ENCODE data around the gene KLHL12.

DNA sequence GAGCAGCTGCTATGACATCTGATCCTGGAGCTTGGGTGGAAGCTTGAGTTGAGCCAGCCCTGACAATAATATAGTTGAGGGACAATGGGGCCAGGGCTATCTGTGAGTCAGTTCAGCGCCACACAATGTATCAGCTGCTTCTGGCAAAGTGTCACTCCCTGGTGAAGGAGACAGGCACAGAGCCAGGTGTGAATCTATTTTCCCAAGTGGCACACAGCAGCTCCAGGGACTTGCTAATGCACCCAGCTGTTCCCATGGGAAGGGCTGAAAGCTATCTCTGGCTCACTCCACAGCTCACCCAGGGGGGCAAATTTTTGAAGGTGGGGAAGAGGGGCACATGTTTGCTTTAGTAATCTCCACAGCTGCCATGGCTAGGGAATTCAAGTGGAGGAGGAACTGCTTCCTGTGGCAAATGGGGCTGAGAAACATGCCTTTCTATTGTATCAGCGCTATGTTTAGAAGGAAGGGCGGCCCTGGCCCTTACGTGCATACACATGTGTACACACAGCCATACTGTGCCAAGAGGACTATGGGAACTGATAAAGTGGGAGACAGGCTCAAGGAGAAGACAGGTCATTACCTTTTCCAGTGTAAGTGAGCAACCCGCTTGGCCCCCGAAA lies 37.9 kb upstream of the KLHL12 start:
- TF ChIP-seq SP1 (IDR thresholded peaks at IDR 0.05) (no peak), BHLHE40 (IDR thresholded peaks at IDR 0.05; ENCODE audit: borderline replicate concordance) (no peak)
